SK-N-MC (cell line): Measurements from ENCODE around the gene BMPR1B.

Experiments used
- EZH2 ChIP-seq: fragments of 200-600 bp; sonication (generic); IDR thresholded peaks from one replicate; pipeline ENCODE4 v1.6.1; 2017; ENCODE audit warnings: antibody characterized with exemption
- POLR2AphosphoS5 ChIP-seq: IDR thresholded peaks from 2 replicates; pipeline ENCODE4 v1.6.1; 2012; ENCODE audit warnings: mild to moderate bottlenecking, low read depth, low read length, borderline replicate concordance

GRCh38 chr4:94711635-94712034, 46.1 kb upstream of the BMPR1B start:
- no peak for TF ChIP-seq POLR2AphosphoS5
- no peak for TF ChIP-seq EZH2
